ENCODE data around the gene SOD1.
A peak's percentile ranks its signal among the peaks of the same experiment; 100 is the strongest.
"Not testable (repeated sequence)": the region's sequence is repeated elsewhere in the genome, so short reads cannot be mapped to it uniquely, and the experiment has no call there.

Gene SOD1

DNA sequence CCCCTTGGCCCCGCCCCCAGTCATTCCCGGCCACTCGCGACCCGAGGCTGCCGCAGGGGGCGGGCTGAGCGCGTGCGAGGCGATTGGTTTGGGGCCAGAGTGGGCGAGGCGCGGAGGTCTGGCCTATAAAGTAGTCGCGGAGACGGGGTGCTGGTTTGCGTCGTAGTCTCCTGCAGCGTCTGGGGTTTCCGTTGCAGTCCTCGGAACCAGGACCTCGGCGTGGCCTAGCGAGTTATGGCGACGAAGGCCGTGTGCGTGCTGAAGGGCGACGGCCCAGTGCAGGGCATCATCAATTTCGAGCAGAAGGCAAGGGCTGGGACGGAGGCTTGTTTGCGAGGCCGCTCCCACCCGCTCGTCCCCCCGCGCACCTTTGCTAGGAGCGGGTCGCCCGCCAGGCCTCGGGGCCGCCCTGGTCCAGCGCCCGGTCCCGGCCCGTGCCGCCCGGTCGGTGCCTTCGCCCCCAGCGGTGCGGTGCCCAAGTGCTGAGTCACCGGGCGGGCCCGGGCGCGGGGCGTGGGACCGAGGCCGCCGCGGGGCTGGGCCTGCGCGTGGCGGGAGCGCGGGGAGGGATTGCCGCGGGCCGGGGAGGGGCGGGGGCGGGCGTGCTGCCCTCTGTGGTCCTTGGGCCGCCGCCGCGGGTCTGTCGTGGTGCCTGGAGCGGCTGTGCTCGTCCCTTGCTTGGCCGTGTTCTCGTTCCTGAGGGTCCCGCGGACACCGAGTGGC lies at the start of gene SOD1:
Gene SOD1 (plus strand): TSS at position 158 of the 723 bp plus-strand sequence. CDS start 77 bp downstream, at position 235.
- DNase-seq: peak; percentile 94 to 96

DNA sequence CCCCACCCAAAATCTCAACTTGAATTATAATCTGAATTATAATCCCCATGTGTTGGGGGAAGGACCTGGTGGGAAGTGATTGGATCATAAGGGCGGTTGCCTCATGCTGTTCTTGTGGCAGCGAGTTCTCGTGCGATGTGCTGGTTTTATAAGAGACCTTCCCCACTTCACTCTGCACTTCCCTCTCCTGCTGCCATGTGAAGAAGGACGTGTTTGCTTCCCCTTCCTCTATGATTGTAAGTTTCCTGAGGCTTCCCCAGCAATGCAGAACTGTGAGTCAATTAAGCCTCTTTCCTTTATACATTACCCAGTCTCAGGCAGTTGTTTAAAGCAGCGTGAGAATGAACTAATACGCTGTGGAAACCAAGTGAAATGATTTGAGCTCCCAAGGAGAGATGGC lies 48.0 kb upstream of the SOD1 start:
- DNase-seq: no peak

DNA sequence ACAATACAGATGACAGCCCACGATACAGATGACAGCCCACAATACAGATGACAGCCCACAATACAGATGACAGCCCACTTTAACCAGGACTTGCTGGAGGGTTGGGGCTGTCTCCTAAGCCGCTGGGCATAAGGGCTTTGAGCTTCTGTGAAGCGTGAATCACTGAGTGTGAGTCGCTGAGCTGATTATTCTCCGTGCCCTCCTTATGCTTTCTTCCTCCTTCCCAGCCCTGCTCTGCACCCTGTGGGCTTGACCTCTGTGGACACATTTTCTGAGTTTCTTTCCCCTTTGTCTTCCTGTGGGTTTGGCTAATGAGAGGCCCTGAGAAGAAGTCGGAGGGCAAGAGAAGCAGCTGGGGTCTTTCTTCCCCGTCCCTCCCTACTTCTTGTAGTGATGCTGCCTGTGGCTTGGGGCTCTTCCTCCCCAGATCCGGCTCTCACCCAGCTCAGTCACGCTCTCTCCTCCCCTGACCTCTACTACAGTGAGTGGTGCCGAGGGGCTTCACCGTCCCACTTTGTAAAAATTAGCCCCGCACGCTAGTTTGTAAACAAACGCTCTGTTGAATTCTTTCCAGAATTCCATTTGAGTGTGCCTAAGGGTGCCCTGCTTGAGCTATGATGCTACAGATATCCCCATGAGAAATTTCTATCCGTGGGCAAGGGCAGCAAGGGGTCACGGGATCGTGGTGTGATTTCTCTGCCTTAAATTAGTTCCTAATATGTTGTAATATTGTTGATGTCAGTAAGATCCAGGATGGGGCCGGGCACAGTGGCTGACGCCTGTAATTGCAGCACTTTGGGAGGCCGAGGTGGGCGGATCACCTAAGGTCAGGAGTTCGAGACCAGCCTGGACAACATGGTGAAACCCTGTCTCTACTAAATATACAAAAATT lies 46.4 kb upstream of the SOD1 start:
- no peak for DNase-seq

DNA sequence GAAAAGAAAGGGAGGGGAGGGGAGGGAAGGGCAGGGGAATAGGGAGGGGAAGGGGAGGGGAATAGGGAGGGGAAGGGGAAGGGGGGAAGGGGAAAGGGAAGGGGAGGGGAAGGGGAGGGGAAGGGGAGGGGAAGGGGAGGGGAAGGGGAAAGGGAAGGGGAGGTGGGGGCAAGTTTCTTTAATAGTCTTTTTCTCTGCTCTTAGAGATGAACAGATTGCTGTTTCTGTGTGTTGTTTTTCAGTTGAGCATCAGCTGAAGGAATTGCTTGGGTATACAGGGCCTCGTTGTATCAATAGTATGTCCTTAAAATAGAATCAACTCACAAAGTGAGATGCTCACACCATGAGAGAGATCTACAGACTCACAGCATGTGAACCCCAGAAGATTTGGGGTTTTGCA lies 44.8 kb upstream of the SOD1 start:
- DNase-seq: no peak

DNA sequence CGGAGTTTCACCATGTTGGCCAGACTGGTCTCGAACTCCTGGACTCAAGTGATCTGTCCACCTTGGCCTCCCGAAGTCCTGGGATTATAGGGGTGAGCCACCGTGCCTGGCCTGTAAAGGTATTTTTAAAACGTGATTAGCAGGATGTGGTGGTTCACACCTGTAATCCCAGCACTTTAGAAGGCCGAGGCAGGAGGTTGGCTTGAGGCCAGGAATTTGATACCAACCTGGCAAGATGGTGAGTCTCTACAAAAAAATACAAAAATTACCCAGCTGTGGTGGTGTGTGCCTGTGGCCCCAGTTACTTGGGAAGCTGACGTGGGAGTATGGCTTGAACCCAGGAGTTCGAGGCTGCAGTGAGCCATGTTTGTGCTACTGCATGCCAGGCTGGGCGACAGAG lies 43.3 kb upstream of the SOD1 start:
- no peak for DNase-seq

DNA sequence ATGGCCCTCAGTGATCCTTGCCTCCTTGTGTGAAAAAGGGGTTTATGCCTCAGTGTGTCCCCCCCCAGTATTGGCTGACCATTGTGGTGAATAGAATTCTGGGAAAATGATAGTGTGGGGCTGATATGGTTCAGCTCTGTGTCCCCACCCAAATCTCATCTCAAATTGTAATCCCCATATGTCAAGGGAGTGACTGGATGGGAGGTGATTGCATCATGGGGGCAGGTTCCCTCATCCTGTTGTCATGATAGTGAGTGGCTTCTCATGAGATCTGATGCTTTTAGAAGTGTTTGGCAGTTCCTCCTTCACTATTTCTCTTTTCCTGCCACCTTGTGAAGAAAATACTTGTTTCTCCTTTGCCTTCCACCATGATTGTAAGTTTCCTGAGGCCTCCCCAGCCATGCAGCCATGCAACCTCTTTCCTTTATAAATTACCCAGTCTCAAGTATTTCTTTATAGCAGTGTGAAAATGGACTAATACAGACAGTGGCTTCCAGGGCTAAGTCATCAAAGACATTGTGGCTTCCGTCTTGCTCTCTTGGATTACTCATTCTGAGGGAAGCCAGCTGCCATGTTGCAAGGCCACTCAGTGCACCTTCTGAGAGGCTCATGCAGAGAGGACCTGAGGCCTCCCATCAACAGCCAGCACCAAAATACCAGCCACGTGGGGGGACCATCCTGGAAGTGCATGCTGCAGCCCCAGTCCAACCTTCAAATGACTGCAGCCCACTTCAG lies 40.6 kb upstream of the SOD1 start:
- no peak for DNase-seq

DNA sequence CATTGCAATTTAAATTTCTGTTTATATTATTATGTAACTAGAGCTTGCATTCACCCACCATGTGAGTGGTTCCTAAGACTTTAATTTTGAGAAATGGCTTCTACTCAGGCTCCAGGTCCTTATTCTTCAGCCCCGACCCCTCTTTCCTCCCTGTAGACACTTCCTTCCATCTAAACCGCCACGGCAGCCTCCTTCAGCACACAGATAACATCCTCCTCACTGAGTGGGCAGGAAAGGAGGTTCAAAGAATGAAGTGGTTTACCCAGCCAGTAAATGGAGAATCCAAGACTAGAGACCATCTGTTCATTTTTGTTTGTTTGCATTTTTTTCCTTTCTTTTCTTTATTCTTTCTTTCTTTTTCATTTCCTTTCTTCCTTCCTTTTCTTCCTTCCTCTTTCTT lies 37.1 kb upstream of the SOD1 start:
- DNase-seq: no peak

DNA sequence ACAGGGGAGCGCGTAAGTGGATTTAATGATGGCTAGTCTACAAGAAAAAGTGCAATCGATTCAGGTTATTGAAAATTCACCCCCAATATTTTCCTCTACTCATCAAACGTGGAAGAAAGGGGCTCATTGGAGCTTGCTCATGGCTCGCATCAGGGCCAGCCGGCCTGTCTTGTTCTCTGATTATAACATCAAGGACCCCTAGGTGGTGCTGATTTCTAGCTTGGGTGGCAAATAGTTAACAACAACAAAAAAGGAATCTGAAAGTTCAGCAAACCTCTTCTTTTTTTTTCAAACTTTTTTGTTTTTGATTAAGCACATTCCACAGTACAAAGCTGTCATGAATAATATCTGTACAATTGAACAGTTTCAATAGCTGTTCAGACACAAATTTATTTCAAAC lies 35.8 kb upstream of the SOD1 start:
- DNase-seq: no peak

DNA sequence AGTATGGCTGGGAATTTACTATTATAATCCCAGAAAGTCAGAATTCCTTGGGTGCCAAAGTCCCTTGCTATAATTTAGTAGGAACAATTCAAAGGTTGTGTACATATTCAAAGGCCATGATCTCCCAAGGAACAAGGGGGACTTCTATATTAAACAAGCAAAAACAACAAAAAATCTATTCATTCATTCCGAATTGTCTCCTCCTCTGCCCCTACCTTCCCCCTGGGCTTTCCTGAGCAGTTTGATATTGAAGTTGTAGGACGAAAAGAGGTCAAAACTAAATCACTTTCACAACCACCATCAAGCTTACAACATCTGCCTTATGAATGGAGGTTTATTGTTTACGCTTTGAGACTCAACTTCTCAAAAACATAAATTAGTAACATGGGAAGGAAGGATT lies 35.3 kb upstream of the SOD1 start:
- no peak for DNase-seq

DNA sequence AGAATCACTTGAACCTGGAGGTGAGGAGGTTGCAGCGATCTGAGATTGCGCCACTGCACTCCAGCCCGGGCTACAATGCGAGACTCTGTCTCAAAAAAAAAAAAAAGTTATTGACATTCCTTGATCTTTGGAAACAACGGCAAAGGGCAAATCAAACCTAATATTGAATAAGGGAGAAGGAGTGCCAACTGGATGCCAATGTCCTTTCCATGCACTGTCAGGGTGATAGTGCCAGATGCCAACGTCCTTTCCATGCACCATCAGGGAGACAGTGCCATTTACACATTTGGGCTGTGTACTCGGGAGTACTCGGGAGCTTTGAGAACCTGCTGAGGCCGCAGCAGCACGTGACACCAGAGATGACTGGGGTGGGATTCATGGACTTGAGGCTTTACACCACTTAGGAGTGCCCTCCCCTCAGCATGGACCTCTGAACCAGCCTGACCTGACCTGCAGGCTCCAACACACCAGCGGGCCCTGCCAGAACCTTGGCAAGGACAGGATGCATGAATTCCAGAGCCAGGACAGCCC lies 34.5 kb upstream of the SOD1 start:
- DNase-seq: no peak

DNA sequence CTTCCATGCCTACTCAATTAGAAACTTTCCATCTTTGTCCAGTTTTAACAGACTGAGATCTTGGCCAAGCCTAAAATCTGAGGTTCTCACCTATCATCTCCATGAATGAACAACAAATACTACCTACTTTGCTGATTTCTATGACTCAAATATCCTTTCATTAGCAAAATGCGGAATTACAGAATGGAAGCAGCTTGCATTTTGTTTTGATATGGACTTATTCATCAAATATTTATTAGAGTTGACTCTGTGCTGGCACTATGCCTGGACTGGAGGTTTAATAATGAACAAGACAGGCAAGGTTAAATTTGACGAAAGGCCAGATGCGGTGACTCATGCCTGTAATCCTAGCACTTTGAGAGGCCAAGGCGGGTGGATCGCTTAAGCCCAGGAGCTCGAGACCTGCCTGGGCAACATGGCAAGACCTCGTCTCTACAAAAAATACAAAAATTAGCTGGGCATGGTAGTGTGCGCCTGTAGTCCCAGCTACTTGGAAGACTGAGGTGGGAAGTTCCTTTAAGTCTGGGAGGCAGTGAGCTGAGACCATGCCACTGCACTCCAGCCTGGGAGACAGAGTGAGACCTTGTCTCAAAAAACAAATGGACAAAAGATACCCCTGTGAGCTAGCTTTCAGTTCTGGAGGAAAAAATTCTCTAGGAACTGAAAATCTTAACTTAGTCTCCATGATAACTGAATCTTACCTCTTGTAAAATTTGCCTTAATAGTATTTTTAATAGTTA lies 29.4 kb upstream of the SOD1 start:
- DNase-seq: no peak

DNA sequence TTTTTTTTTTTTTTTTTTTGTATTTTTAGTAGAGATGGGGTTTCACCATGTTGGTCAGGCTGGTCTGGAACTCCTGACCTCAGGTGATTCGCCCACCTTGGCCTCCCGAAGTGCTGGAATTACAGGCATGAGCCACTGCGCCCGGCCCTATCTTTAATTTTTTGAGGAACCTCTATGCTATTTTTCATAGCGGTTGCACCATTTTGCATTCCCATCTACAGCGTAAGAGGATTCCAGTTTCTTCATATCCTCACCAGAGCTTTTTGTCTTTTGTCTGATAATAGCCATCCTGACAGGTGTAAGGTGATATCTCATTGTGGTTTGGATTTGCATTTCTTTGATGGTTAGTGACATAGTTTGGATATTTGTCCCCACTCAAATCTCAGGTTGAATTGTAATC lies 27.6 kb upstream of the SOD1 start:
- DNase-seq: not testable (repeated sequence)

DNA sequence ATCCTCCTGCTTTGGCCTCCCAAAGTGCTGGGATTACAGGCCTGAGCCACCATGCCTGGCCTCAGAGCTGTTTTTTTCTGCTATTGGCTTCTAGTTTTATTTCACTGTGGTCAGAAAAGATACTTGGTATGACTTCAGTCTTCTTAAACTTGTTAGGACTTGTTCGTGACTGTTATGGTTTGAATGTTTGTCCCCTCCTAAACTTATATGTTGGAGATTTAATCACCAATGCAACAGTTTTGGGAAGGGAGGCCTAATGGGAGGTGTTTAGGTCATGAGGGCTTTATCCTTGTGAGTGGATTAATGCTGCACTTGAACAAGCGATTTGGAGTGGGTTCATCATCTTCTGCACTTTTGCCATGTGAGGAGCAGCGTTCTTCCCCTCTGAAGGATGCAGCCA lies 24.5 kb upstream of the SOD1 start:
- no peak for DNase-seq

DNA sequence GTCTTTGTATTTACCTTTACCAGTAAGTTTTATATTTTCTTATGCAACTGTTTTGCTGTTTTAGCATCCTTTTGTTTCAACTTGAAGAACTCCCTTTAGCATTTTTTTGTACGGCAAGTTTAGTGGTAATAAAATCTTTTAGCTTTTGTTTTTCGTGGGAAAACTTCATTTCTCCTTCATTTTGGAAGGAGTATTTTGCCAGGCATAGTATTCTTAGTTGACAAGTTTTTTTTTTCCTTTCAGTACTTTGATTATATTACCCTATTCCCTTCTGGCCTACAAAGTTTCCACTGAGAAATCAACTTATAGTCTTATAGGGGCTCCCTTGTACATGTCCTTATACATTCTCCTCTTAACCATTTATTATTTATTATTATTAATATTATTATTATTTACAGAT lies 22.6 kb upstream of the SOD1 start:
- DNase-seq: no peak

DNA sequence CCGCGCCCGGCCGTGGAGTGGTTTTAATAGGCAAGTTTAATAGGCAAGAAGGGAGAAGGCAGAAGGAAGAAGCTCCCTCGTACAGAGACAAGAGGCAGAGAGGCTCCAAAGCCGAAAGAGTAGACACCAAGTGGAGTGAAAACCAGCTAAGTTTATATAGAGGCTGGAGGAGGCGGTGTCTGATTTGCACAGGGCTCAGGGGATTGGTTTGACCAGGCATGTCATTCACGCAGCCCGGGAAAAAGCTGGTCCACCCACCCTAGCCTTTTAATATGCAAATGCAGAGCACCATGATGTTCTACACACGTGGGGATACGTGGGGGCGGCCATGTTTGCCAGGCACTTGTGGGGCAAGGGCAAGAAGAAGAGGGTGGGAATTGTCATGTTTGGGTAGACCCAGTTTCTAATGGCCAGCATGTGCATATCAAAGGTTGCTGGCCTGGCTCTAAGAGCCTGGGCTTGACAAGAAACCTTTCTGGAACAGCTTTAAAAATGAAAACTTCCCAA lies 18.0 kb upstream of the SOD1 start:
- DNase-seq: no peak

DNA sequence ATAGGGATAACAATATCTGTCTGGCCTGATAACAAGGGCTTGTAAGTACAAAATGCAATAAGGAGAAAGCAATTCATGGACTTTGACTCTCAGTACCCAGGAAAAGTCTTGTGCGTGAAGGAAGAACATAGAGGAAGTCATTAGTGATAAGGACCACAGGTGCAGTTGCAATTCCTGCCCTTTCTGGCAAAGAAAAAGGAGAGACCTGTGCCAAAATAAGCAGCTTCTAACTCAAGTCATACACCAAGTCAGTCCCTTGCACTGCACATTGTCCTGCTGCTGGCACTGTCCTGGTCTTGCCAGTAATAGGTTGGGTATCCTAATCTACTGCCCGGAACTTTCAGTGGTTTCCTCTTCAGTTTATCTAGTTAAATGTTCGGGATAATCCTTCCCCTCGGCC lies 14.8 kb upstream of the SOD1 start:
- no peak for DNase-seq

DNA sequence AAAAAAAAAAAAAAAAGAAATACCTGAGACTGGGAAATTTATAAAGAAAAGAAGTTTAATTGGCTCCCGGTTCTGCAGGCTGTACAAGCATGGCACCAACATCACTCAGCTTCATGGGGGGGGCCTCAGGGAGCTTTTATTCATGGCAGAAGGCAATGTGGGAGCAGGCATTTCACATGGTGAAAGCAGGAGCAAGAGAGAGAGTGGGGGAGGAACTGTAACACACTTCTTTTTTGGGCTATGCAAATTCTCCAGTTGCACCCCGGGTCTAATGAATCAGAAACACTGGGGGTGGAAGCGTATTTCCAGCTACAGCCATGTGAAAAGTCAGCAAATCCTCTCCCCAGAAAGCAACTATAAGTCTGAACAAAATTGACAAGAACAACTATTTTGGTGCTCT lies 11.8 kb upstream of the SOD1 start:
- no peak for DNase-seq

DNA sequence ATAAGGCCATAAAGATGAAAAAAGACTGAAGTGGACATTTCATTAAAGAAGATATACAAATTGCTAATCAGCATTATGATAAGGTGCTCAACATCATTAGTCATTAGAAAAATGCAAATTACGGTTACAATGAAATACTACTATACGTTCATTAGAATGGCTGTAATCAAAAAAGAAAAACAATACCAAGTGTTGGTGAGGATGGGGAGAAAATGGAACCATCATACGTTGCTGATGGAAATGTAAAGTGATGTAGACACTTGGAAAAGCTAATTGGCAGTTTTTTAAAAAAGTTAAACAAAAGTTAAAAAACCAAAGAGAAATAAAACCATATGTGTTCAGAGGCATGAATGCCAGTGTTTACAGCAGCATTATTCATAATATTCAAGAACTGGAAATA lies 8.6 kb upstream of the SOD1 start:
- no peak for DNase-seq

DNA sequence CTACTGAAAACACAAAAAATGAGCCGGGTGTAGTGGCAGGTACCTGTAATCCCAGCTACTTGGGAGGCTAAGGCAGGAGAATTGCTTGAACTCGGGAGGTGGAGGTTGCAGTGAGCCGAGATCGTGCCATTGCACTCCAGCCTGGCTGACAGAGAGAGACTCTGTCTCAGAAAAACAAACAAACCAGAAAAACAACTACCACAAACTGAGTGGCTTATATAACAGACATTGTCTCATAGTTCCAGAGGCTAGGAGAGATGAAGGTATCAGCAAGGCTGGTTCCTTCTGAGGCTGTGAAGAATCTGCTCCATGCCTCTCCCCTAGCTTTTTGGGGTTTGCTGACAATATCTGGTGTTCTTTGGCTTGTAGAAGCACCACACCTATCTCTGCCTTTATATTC lies 8.0 kb upstream of the SOD1 start:
- DNase-seq: not testable (repeated sequence)

DNA sequence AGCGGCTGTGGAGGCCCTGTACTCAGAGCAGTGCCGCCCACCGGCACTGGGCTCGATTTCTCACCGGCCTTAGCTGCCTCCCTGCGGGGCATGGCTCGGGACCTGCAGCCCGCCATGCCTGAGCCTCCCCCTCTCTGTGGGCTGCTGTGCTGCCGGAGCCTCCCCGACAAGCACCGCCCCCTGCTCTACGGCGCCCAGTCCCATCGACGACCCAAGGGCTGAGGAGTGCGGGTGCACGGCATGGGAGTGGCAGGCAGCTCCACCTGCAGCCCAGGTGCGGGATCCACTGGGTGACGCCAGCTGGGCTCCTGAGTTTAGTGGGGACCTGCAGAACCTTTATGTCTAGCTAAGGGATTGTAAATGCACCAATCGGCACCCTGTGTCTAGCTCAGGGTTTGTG lies 5.2 kb upstream of the SOD1 start:
- no peak for DNase-seq

DNA sequence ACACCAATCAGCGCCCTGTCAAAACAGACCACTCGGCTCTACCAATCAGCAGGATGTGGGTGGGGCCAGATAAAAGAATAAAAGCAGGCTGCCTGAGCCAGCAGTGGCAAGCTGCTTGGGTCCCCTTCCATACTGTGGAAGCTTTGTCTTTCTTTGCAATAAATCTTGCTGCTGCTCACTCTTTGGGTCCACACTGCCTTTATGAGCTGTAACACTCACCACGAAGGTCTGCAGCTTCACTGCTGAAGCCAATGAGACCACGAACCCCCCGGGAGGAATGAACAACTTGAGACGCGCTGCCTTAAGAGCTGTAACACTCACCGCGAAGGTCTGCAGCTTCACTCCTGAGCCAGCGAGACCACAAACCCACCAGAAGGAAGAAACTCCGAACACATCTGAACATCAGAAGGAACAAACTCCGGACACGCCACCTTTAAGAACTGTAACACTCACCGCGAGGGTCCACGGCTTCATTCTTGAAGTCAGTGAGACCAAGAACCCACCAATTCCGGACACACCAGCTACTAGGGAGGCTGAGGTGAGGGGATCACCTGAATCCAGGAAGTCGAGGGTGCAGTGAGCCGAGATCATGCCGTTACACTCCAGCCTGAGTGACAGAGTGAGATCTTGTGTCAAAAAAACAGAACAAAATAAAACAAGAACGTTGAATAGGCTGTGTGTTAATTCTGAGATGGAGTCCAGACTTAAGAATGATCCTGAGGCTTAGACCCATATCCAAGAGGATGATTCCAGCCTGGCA lies 4.5 kb upstream of the SOD1 start:
- not testable (repeated sequence) for DNase-seq

Data from stimulated activated CD4-positive, alpha-beta T cell treated with anti-CD3 and anti-CD28 coated beads, Interleukin-4, amount 100 ng/mL, for 4 hours (primary cell).